Activated CD8-positive, alpha-beta memory T cell treated with anti-CD3 and anti-CD28 coated beads, Interleukin-2, amount 10 ng/mL, durations not matched to agents 7 days and 5 days (primary cell): Measurements from ENCODE around the gene TAF1C. TPM values are rescaled to one million over a fixed set of nuclear protein-coding genes. Genes with fewer than 3 reads are reported as not detected.

ENCODE experiments used
- ATAC-seq: fragments of 150-1000 bp; cut with Tn5 transposase; one replicate; pipeline ENCODE4 v1.10.0; 2021; ENCODE audit warnings: moderate library complexity
- CTCF ChIA-PET: fragments of 350-600 bp; sonication (Branson Sonifier 250); formaldehyde crosslinking; loops from one replicate; lab custom pipeline; 2021; ENCODE audit warnings: antibody characterized with exemption; lab: Charles Lee
- DNase-seq: peaks from one replicate; pipeline ENCODE4 v3.0.0-alpha.2; 2020
- H3K27ac Mint-ChIP-seq: one replicate; pipeline ENCODE4 v1.8.0; 2021; ENCODE audit warnings: mild to moderate bottlenecking, mixed read lengths
- H3K27me3 Mint-ChIP-seq: one replicate; pipeline ENCODE4 v1.8.0; 2021; ENCODE audit warnings: mixed read lengths
- H3K36me3 Mint-ChIP-seq: one replicate; pipeline ENCODE4 v1.8.0; 2021; ENCODE audit warnings: mild to moderate bottlenecking, mixed read lengths
- H3K4me1 Mint-ChIP-seq: one replicate; pipeline ENCODE4 v1.8.0; 2021; ENCODE audit warnings: mixed read lengths
- H3K4me3 Mint-ChIP-seq: one replicate; pipeline ENCODE4 v1.8.0; 2021; ENCODE audit warnings: mild to moderate bottlenecking, moderate library complexity, mixed read lengths
- H3K9me3 Mint-ChIP-seq: one replicate; pipeline ENCODE4 v1.8.0; 2022; ENCODE audit warnings: low read depth, mixed read lengths
- total RNA-seq, 2 experiments: library from RNA; stranded (reverse); gene quantifications; one replicate each; pipeline ENCODE4 v1.2.3, GENCODE V29; 2021

Gene TAF1C
- total RNA-seq, 2 experiments from 2014 or later, result 52.7 to 58.1 TPM

DNA sequence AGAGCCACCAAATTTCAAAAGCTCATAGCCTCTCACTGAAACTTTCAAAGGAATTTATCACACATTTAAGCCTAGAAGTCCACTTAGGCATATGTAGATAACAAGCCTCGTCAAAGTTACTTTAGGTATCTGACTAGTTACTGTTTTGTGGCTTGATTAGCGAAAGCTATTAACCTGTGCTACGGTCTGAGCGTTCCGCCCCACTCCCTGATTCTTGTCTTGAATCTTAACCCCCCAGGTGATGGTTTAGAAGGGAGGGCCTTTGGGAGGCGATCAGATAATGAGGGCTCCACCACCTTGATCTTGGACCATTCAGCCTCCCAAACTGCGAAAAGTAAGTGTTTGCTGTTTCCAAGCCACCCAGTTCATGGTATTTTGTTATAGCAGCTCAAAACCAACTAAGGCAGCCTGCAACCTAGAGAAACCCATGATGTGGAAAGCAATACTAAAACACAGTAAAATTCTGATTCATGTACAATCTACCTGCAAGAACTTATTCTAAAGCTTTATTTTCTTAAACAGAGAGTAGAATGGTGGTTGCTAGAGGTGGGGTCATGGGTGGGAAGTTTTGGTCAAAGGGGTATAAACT, 49.0 kb downstream of the TAF1C start:
- Mint-ChIP-seq H3K36me3 (peaks cover 4% of the 10 kb centered on the region), H3K9me3 (no peaks in the 10 kb centered on the region), H3K27me3 (no peaks in the 10 kb centered on the region), H3K4me3 (no peak overlapping the region), H3K4me1 (peaks cover 26% of the 10 kb centered on the region), H3K27ac (no peak overlapping the region)
- CTCF ChIA-PET, result interaction anchor here (3.2 to 4.8 kb wide), 2 partner anchors 21 to 50 kb away, joined by 14 to 17 read pairs; partner anchors contain the start of genes MBTPS1 and TAF1C
- DNase-seq (no peak), ATAC-seq (no peak)

DNA sequence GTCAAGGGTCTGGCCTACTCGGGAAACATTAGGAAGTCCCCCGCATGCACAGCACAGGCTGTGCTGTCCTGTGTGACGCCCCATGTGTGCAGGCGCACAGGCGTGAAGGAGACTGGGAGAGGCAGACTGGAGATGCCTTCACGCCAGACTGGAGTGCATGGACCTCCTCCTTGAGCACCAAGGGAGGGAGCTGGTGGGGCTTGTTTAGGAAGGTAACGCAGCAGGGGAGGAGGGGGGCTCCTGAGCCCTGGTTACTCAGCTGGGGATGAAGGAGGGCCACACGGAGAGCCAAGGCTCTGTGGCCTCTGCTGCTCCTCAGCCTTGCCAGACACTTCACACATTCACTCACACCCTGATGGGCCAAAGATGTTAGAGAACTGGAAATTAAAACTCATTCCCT, 49.6 kb downstream of the TAF1C start:
- no peak for ATAC-seq
- no peak for DNase-seq
- Mint-ChIP-seq H3K9me3 (no peaks in the 10 kb centered on the region), H3K4me1 (peaks cover 26% of the 10 kb centered on the region), H3K27me3 (no peaks in the 10 kb centered on the region), H3K4me3 (no peak overlapping the region), H3K27ac (no peak overlapping the region), H3K36me3 (peaks cover 4% of the 10 kb centered on the region)
- CTCF ChIA-PET, result interaction anchor here (4.8 kb wide), 1 partner anchor 20 kb away, joined by 17 read pairs; the partner anchor contains the start of gene MBTPS1

DNA sequence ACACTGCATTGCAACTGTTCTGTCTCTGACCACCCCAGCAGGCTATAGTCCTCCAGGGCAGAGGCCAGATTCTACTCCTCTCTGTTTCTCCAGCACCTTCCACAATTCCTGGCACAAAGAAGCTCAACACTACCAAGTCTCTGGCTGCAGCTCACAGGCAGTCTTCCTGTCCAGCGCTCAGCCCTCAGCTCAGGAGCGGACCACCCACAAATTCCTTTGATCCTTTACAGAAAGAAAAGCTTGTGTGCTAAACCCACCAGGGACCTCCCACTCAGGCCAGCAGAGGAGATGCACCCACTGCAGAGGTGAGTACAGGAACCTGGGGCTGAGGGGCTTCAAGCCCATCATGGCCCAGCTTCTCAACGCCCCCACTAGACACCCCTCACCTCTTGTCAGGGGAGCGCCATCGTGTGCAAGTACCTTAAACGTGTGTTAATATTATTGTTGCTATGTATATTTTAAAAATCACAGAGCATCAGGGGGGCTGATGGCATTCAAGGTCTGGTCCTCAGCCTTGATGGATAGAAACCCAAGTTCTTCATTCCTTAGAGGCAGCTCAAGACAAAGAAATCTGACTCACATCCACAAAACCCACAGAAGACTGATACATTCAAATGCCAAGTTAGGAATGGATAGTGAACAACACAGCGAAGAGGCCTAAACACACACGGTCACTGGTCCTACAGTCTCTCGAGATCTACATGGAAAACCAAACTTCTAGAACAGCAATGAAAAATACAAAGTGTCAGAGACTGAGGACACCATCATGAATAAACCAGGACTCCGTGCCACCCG, 50.3 kb downstream of the TAF1C start:
- Mint-ChIP-seq H3K4me3 (no peak overlapping the region), H3K4me1 (peaks cover 24% of the 10 kb centered on the region), H3K9me3 (no peaks in the 10 kb centered on the region), H3K36me3 (peaks cover 4% of the 10 kb centered on the region), H3K27me3 (no peaks in the 10 kb centered on the region), H3K27ac (no peak overlapping the region)
- ATAC-seq, result no peak
- CTCF ChIA-PET, result interaction anchor here (4.8 kb wide), 1 partner anchor 19 kb away, joined by 17 read pairs; the partner anchor contains the start of gene MBTPS1
- DNase-seq, result no peak

DNA sequence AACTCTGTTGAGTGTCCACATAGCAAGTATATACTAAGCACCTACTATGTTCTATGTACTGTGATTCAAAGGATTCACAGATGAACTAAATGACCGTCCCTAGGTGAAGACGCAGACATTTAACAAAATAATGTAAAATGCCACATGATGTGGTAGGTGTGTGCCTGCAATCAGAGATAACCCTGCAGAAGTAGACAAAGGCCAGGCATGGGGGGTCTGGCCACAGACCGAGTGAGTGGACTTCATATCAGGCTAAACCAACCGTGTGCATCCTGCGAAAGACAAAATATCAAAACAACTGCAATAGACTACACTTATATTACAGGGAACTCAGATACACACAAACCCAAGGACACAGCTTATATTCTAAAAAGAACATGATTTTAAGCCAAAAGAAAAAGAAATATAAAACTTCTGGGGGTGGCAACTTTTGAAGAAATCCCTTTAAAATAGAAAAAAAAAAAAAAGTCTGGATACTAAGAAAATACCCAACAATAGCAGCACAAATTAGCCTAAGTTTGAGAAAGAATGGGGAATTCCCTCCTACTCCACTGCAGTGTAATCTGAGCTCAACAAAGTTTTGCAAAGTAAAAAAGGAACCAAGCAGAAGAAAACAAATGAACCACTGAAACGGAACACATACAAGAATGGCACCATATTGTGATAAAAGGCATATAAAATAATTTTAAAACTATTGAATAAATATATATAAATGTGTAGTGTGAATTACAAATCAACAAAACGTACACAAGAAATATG, 54.2 kb downstream of the TAF1C start:
- Mint-ChIP-seq H3K36me3 (no peaks in the 10 kb centered on the region), H3K4me3 (no peak overlapping the region), H3K9me3 (no peaks in the 10 kb centered on the region), H3K27me3 (no peaks in the 10 kb centered on the region), H3K4me1 (no peaks in the 10 kb centered on the region), H3K27ac (no peak overlapping the region)
- ATAC-seq (no peak), DNase-seq (no peak)
- CTCF ChIA-PET, result interaction anchor here (0.6 to 2.3 kb wide), 5 partner anchors 9 to 115 kb away, joined by 3 to 6 read pairs (median 3); partner anchors contain the start of genes HSDL1 and TAF1C

DNA sequence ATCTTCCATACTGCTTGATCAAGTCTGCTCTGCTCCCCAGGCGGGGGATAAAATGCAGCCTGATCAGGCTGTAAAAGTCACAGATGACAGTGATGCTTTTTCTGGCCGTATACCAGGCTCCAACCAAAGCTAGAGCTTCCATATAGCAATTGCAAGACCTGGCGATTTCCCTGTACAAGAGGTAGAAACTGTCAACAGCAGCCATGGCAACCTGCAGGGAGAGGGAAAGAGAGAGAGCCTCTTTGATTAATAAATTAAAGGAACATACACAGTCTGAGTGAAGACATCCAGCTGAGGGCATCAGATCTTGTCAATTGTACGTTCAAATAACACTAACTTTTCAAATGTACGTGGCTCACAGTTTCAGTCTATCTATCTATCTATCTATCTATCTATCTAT, 55.7 kb downstream of the TAF1C start:
- H3K4me1 Mint-ChIP-seq, result no peaks in the 10 kb centered on the region
- no peak for ATAC-seq
- no peak overlapping the region for H3K27ac Mint-ChIP-seq
- no peaks in the 10 kb centered on the region for H3K9me3 Mint-ChIP-seq
- CTCF ChIA-PET, result interaction anchor here (1.2 to 2.1 kb wide), 4 partner anchors 15 to 68 kb away, joined by 4 to 5 read pairs (median 4); partner anchors contain the start of gene MBTPS1
- H3K27me3 Mint-ChIP-seq, result no peaks in the 10 kb centered on the region
- H3K4me3 Mint-ChIP-seq, result no peak overlapping the region
- no peak for DNase-seq
- H3K36me3 Mint-ChIP-seq, result peaks cover 3% of the 10 kb centered on the region

Other genes starting within 250 kb of the TAF1C start
- gene OSGIN1, start 233.8 kb downstream of the TAF1C start, total RNA-seq, result under 1 TPM; 0.21 to 0.93 TPM
- not detected for gene NECAB2, start 218.8 kb downstream of the TAF1C start, total RNA-seq
- gene SLC38A8, start 144.3 kb downstream of the TAF1C start, total RNA-seq, result not detected
- gene MBTPS1, start 70.1 kb downstream of the TAF1C start, total RNA-seq, result 10 to 100 TPM; 56.1 to 57.8 TPM
- 10 to 100 TPM; 10.4 to 17.2 TPM for gene HSDL1, start 41.9 kb downstream of the TAF1C start, total RNA-seq
- gene DNAAF1, start 41.7 kb downstream of the TAF1C start, total RNA-seq, result not detected
- not detected for gene ADAD2, start 4.1 kb upstream of the TAF1C start, total RNA-seq
- gene KCNG4, start 53.0 kb upstream of the TAF1C start, total RNA-seq, result not detected
- gene WFDC1, start 107.8 kb upstream of the TAF1C start, total RNA-seq, result not detected
- not detected for gene ATP2C2, start 181.5 kb upstream of the TAF1C start, total RNA-seq